Smooth muscle cell (in vitro differentiated cells): ENCODE data around the gene FOXN3. TPM values are rescaled to one million over a fixed set of nuclear protein-coding genes. Genes with fewer than 3 reads are reported as not detected.

Experiments
- DNase-seq: peaks from one replicate; lab custom pipeline; 2025; ENCODE audit not compliant: unreplicated experiment; lab: John Stamatoyannopoulos, UW
- H2AFZ ChIP-seq: fragments of 200-600 bp; sonication (generic); 2 replicates; pipeline ENCODE4 v1.6.0; 2016; ENCODE audit warnings: antibody characterized with exemption, low read depth, mild to moderate bottlenecking
- H3F3A ChIP-seq: fragments of 200-600 bp; sonication (generic); 2 replicates; pipeline ENCODE4 v1.6.0; 2017; ENCODE audit warnings: antibody characterized with exemption, low read depth
- H3K27ac ChIP-seq: fragments of 200-600 bp; sonication (generic); 2 replicates; pipeline ENCODE4 v1.5.1; 2016; ENCODE audit warnings: low read depth, mild to moderate bottlenecking
- H3K27me3 ChIP-seq: fragments of 200-600 bp; sonication (generic); 2 replicates; pipeline ENCODE4 v1.6.1; 2016; ENCODE audit warnings: low read depth, mild to moderate bottlenecking
- H3K36me3 ChIP-seq: fragments of 200-600 bp; sonication (generic); 2 replicates; pipeline ENCODE4 v1.5.1; 2016; ENCODE audit warnings: low read depth
- H3K4me1 ChIP-seq: fragments of 200-600 bp; sonication (generic); 2 replicates; pipeline ENCODE4 v1.5.1; 2016; ENCODE audit warnings: low read depth
- H3K4me2 ChIP-seq: fragments of 200-600 bp; sonication (generic); 2 replicates; pipeline ENCODE4 v1.6.0; 2016; ENCODE audit warnings: mild to moderate bottlenecking
- H3K4me3 ChIP-seq: fragments of 200-600 bp; sonication (generic); 2 replicates; pipeline ENCODE4 v1.5.1; 2016; ENCODE audit warnings: mild to moderate bottlenecking
- H3K79me2 ChIP-seq: fragments of 200-600 bp; sonication (generic); 2 replicates; pipeline ENCODE4 v1.6.0; 2016; ENCODE audit warnings: low read depth, mild to moderate bottlenecking
- H3K9ac ChIP-seq: fragments of 200-600 bp; sonication (generic); 2 replicates; pipeline ENCODE4 v1.6.0; 2016; ENCODE audit warnings: low read depth
- H3K9me3 ChIP-seq: fragments of 200-600 bp; sonication (generic); replicated peaks from 2 replicates; pipeline ENCODE4 v1.5.1; 2016; ENCODE audit warnings: low read depth
- H4K20me1 ChIP-seq: fragments of 200-600 bp; sonication (generic); 2 replicates; pipeline ENCODE4 v1.6.0; 2016; ENCODE audit warnings: low read depth
- WGBS: methylation state at CpG from one replicate; pipeline ENCODE4 v1.1.7; 2016; ENCODE audit warnings: low lambda C conversion rate; 5-methylcytosine and 5-hydroxymethylcytosine counted together
- polyA plus RNA-seq: library from polyadenylated mRNA; unstranded; fragments of >200 nt; fragmentation: Nextera tagmentation; extraction: Ambion mirVana; gene quantifications from 2 replicates; pipeline ENCODE4 v1.2.1, GENCODE V29; 2016
- total RNA-seq: library from RNA; depleted of rRNA; stranded (reverse); fragments of >200 nt; gene quantifications from 2 replicates; pipeline ENCODE4 v1.2.3, GENCODE V29; 2014
- TF ChIP-seq, protein P1 (sequence below): fragments of 200-600 bp; sonication (generic); IDR thresholded peaks from 2 replicates; pipeline ENCODE4 v1.5.1; 2017; ENCODE audit warnings: borderline replicate concordance, mild to moderate bottlenecking, antibody characterized with exemption; ENCODE audit not compliant: insufficient read depth, poor library complexity, severe bottlenecking

The FOXN3 gene
- total and polyA plus RNA-seq, 2 experiments from 2014 or later: 24.5 to 31.5 TPM

DNA sequence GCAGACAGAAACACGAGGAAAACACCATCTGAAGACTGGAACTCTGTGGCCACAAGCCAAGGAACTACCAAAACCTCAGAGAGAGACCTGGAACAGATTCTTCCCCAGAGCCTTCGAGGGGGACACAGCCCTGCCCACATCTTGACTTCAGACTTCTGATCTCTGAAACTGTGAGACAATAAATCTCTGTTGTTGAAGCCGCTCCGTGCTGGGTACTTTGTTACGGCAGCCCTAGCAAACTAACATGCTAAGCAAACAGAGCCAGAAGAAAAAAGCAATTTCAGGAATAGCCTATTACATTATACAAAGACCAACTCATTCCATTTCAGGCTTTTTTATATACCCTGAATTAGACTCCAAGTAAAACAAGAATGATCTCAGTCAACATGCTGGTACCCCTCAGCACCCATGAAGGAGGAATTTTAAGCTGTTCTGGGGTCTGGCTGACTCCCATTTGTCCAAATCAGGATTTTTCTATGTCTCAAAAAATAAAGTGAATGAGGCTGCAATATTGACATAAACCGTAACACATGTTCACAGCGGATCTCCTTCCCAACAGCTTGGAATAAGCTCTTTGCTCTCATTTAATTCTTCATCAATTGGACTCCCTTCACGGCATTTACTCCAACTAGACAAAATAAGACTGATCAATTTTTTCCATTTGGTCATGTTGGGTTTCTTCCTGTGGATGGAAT, 190.1 kb downstream of the FOXN3 start:
- H2AFZ ChIP-seq: no peak overlapping the region
- H3K4me1 ChIP-seq: no peaks in the 10 kb centered on the region
- no peaks in the 10 kb centered on the region for H3F3A ChIP-seq
- no peaks in the 10 kb centered on the region for H3K27me3 ChIP-seq
- no peak overlapping the region for H3K27ac ChIP-seq
- 79% methylated on average over 8 of the region's 8 CpGs for WGBS
- TF ChIP-seq, protein P1, sequence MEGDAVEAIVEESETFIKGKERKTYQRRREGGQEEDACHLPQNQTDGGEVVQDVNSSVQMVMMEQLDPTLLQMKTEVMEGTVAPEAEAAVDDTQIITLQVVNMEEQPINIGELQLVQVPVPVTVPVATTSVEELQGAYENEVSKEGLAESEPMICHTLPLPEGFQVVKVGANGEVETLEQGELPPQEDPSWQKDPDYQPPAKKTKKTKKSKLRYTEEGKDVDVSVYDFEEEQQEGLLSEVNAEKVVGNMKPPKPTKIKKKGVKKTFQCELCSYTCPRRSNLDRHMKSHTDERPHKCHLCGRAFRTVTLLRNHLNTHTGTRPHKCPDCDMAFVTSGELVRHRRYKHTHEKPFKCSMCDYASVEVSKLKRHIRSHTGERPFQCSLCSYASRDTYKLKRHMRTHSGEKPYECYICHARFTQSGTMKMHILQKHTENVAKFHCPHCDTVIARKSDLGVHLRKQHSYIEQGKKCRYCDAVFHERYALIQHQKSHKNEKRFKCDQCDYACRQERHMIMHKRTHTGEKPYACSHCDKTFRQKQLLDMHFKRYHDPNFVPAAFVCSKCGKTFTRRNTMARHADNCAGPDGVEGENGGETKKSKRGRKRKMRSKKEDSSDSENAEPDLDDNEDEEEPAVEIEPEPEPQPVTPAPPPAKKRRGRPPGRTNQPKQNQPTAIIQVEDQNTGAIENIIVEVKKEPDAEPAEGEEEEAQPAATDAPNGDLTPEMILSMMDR: no peak
- no peak overlapping the region for H3K4me3 ChIP-seq
- no peaks in the 10 kb centered on the region for H3K9me3 ChIP-seq
- DNase-seq: no peak
- H3K36me3 ChIP-seq: no peaks in the 10 kb centered on the region
- no peaks in the 10 kb centered on the region for H3K79me2 ChIP-seq
- peaks cover 44% of the 10 kb centered on the region for H4K20me1 ChIP-seq
- H3K9ac ChIP-seq: no peak overlapping the region
- no peak overlapping the region for H3K4me2 ChIP-seq

DNA sequence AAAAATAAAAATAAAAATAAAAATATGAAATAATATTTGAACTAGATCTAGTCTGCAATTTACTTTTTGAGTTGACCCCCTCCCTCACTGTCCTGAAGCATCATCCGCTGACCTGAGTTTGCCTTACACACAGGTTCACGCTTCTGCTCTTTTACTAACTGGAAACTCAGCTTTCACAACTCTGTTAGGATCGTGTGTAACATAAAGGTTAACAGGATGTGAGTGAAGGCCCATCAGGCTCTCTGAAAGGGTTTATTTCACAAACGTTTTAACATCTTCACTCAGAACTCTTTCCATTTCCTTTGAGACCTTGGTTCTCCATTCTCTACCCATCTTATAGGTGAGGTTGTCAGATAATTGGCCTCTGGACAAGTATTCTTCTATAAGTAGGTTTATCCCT, 191.4 kb downstream of the FOXN3 start:
- no peaks in the 10 kb centered on the region for H3F3A ChIP-seq
- H3K4me2 ChIP-seq: no peak overlapping the region
- no peaks in the 10 kb centered on the region for H3K36me3 ChIP-seq
- no peaks in the 10 kb centered on the region for H3K4me1 ChIP-seq
- TF ChIP-seq, protein P1: no peak
- H4K20me1 ChIP-seq: peaks cover 49% of the 10 kb centered on the region
- no peak for DNase-seq
- 83% methylated on average over 4 of the region's 4 CpGs for WGBS
- H3K9me3 ChIP-seq: no peaks in the 10 kb centered on the region
- no peak overlapping the region for H3K9ac ChIP-seq
- no peak overlapping the region for H3K27ac ChIP-seq
- H3K79me2 ChIP-seq: no peaks in the 10 kb centered on the region
- no peak overlapping the region for H2AFZ ChIP-seq
- no peaks in the 10 kb centered on the region for H3K27me3 ChIP-seq
- H3K4me3 ChIP-seq: no peak overlapping the region

DNA sequence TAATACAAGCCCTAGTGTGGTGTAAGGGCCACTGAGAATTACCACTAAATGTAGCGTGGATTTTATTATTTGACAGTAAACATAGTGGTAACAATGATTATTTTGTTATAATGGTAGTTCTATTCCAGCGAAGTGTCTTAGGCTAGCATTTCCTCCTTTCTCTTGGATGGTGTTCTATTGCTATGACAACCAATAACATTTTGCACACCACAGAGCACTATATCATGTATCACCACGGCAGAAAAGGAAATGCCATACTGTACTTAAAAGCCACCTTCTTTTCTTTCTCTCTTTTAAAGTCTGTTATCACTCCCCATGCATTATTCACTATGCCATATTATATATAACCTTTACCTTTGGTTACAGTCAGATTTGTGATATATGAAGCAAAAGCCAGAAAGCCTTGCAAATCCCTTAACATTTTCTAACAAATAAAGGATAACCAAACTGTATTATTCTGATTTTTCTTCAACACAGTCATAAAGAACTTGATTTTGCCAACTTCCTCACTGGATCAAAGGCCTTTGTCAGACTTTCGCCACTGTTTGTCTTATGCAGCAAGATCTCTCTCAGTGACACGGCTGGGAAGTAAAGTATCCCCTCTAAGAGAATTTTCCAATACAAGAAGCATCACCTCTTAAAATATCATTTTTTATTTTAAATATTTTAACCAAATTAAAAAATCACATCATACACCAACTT, 195.8 kb downstream of the FOXN3 start:
- no peaks in the 10 kb centered on the region for H3K36me3 ChIP-seq
- H3K27me3 ChIP-seq: no peaks in the 10 kb centered on the region
- H3K9ac ChIP-seq: peak overlapping the region; percentile 54
- no peaks in the 10 kb centered on the region for H3F3A ChIP-seq
- H3K27ac ChIP-seq: peak overlapping the region; percentile 66
- no peaks in the 10 kb centered on the region for H3K9me3 ChIP-seq
- H4K20me1 ChIP-seq: peaks cover 18% of the 10 kb centered on the region
- WGBS: 77% methylated on average over 5 of the region's 5 CpGs
- peaks cover 7% of the 10 kb centered on the region for H3K4me1 ChIP-seq
- TF ChIP-seq, protein P1: no peak
- no peak overlapping the region for H2AFZ ChIP-seq
- no peaks in the 10 kb centered on the region for H3K79me2 ChIP-seq
- H3K4me2 ChIP-seq: no peak overlapping the region
- H3K4me3 ChIP-seq: no peak overlapping the region
- no peak for DNase-seq

DNA sequence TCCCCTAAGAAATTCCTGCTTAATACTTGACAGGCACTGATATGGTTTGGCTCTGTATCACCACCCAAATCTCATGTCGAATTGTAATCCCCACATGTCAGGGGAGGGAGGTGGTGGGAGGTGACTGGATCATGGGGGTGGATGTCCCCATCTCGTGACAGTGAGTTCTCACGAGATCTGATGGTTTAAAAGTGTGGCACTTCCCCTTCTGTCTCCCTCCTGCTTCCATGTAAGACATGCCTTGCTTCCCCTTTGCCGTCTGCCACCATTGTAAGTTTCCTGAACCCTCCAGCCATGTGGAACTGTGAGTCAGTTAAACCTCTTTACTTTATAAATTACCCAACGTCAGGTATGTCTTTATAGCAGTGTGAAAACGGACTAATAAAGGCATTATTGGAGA, 198.0 kb downstream of the FOXN3 start:
- WGBS: 87% methylated on average over 6 of the region's 6 CpGs
- Histone ChIP-seq H3K27me3 (no peaks in the 10 kb centered on the region), H3K9ac (no peak overlapping the region), H3K9me3 (no peaks in the 10 kb centered on the region), H3K4me1 (peaks cover 7% of the 10 kb centered on the region), H3K79me2 (no peaks in the 10 kb centered on the region), H3F3A (no peaks in the 10 kb centered on the region), H3K4me3 (no peak overlapping the region), H4K20me1 (peaks cover 13% of the 10 kb centered on the region), H3K4me2 (no peak overlapping the region), H3K27ac (no peak overlapping the region), H3K36me3 (no peaks in the 10 kb centered on the region), H2AFZ (no peak overlapping the region)
- TF ChIP-seq, protein P1: no peak
- no peak for DNase-seq
